Embryonic facial prominence (tissue), 1 donor: Measurements from ENCODE around the gene TRAPPC8.
"Not testable (repeated sequence)": the region's sequence is repeated elsewhere in the genome, so short reads cannot be mapped to it uniquely, and the experiment has no call there.

Experiments
- DNase-seq: peaks from one replicate; pipeline ENCODE4 v3.0.0-alpha.2; 2016; ENCODE audit errors: extremely low spot score

The TRAPPC8 gene

GRCh38 chr18:31943878-31944816 lies 1.2 kb upstream of the TRAPPC8 start:
- DNase-seq: no peak

GRCh38 chr18:31942291-31942998 lies 483 bp downstream of the TRAPPC8 start:
- no peak for DNase-seq

- no peak for DNase-seq
These were observed 1.7 kb downstream of the TRAPPC8 start for GRCh38 chr18:31941010-31941809.

GRCh38 chr18:31934773-31935172 lies 8.2 kb downstream of the TRAPPC8 start:
- not testable (repeated sequence) for DNase-seq

- DNase-seq: no peak
These were observed 11.1 kb downstream of the TRAPPC8 start for GRCh38 chr18:31931886-31932240.

- DNase-seq: no peak
These were observed 11.6 kb downstream of the TRAPPC8 start for GRCh38 chr18:31931163-31931885.

GRCh38 chr18:31929273-31929672 lies 13.7 kb downstream of the TRAPPC8 start:
- no peak for DNase-seq

- not testable (repeated sequence) for DNase-seq
These were observed 15.9 kb downstream of the TRAPPC8 start for GRCh38 chr18:31926988-31927387.

GRCh38 chr18:31920277-31920676 lies 22.7 kb downstream of the TRAPPC8 start:
- DNase-seq: no peak

- not testable (repeated sequence) for DNase-seq
These were observed 23.6 kb downstream of the TRAPPC8 start for GRCh38 chr18:31919366-31919765.

- DNase-seq: no peak
These were observed 24.2 kb downstream of the TRAPPC8 start for GRCh38 chr18:31918733-31919132.

- DNase-seq: no peak
These were observed 41.9 kb downstream of the TRAPPC8 start for GRCh38 chr18:31901063-31901462.

GRCh38 chr18:31899771-31900170 lies 43.2 kb downstream of the TRAPPC8 start:
- DNase-seq: not testable (repeated sequence)

GRCh38 chr18:31892936-31893335 lies 50.0 kb downstream of the TRAPPC8 start:
- DNase-seq: no peak

- no peak for DNase-seq
These were observed 51.4 kb downstream of the TRAPPC8 start for GRCh38 chr18:31891566-31891965.

- no peak for DNase-seq
These were observed 58.9 kb downstream of the TRAPPC8 start for GRCh38 chr18:31884020-31884419.

- no peak for DNase-seq
These were observed 62.6 kb downstream of the TRAPPC8 start for GRCh38 chr18:31880186-31880898.

GRCh38 chr18:31878358-31878757 lies 64.6 kb downstream of the TRAPPC8 start:
- no peak for DNase-seq

GRCh38 chr18:31877900-31878299 lies 65.0 kb downstream of the TRAPPC8 start:
- no peak for DNase-seq

GRCh38 chr18:31876707-31877106 lies 66.2 kb downstream of the TRAPPC8 start:
- no peak for DNase-seq

GRCh38 chr18:31875301-31875700 lies 67.6 kb downstream of the TRAPPC8 start:
- DNase-seq: no peak
